HepG2 (cell line): ENCODE results near the gene TIMP4. TPM values are rescaled to one million over a fixed set of nuclear protein-coding genes. Genes with fewer than 3 reads are reported as not detected.

Experiments used
- CCDC6 ChIP-seq: sonication (generic); formaldehyde crosslinking; IDR thresholded peaks from 2 replicates; pipeline ENCODE4 v1.8.1; 2022; ENCODE audit warnings: mild to moderate bottlenecking, missing genetic modification reagents, moderate library complexity
- IRF2 ChIP-seq: IDR thresholded peaks from 2 replicates; pipeline ENCODE4 v1.6.1; 2018; ENCODE audit warnings: missing genetic modification reagents, missing compliant biosample characterization
- ZNF260 ChIP-seq: sonication (generic); formaldehyde crosslinking; IDR thresholded peaks from 2 replicates; pipeline ENCODE4 v1.4.0; 2020; ENCODE audit warnings: missing genetic modification reagents, low read depth, mild to moderate bottlenecking, borderline replicate concordance
- ZNF318 ChIP-seq: sonication (generic); formaldehyde crosslinking; IDR thresholded peaks from 2 replicates; pipeline ENCODE4 v1.4.0; 2020; ENCODE audit warnings: mild to moderate bottlenecking, missing genetic modification reagents
- polyA plus RNA-seq, 8 experiments: library from polyadenylated mRNA; depleted of rRNA in 3 of 8; stranded (reverse) in 7 of 8; unstranded in 1 of 8; fragments of >200 nt; fragmentation: Illumina TruSeq in 4 of 8; extraction: Trizol in 4 of 8; gene quantifications; 2 replicates each; pipeline versions ENCODE4 v1.2.1 to v1.2.3, GENCODE V29; 2011 to 2016; ENCODE audit warnings: low read depth in 4 of 8, missing spikeins in 1 of 8, mixed read lengths in 1 of 8; ENCODE audit not compliant: insufficient read depth in 1 of 8
- total RNA-seq, 5 experiments: library from RNA; depleted of rRNA; stranded (reverse); fragments of >200 nt; fragmentation: Illumina TruSeq; extraction: Trizol; gene quantifications; 2 replicates each; pipeline ENCODE4 v1.2.3, GENCODE V29; 2016; ENCODE audit warnings: low read depth in 1 of 5
- TF ChIP-seq, protein P1 (sequence below): IDR thresholded peaks from 2 replicates; pipeline ENCODE4 v1.6.1; 2016
- TF ChIP-seq, protein P2 (sequence below): sonication (generic); formaldehyde crosslinking; conservative IDR thresholded peaks from 2 replicates; pipeline ENCODE4 v1.4.0; 2020; ENCODE audit warnings: missing genetic modification reagents

Gene TIMP4
- total and polyA plus RNA-seq, 2 of the 13 experiments (the other 11 are each of a cell fraction or from before 2014, with no cell fraction given) = 0.05 to 0.07 TPM

DNA sequence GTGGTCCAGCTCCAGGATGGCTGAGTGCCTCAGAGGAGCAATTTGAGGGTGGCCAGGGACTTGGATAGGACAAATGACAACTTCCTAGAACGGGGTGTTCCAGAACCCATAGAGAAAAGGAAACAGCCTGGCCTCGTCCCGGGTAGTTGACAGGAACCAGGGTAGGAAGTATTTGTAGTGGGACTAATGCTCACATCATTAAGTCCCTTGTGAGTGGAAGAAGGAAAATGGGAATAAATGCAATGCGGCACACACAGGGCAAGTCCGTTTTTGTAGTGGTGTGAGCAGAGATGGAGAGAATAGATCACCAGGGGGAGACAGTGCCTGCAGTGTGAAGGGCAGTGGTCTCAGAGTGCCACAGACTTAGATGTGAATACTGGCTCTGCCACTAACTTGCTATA is 19.6 kb downstream of the TIMP4 start (continued):
- TF ChIP-seq ZNF318 (CRISPR knock-in tag) (no peak), IRF2 (CRISPR knock-in tag) (0 out of 2 replicates have a peak, but pooled peaks have one; percentile 31), CCDC6 (CRISPR knock-in tag) (no peak), ZNF260 (no peak)
- TF ChIP-seq, protein P1, sequence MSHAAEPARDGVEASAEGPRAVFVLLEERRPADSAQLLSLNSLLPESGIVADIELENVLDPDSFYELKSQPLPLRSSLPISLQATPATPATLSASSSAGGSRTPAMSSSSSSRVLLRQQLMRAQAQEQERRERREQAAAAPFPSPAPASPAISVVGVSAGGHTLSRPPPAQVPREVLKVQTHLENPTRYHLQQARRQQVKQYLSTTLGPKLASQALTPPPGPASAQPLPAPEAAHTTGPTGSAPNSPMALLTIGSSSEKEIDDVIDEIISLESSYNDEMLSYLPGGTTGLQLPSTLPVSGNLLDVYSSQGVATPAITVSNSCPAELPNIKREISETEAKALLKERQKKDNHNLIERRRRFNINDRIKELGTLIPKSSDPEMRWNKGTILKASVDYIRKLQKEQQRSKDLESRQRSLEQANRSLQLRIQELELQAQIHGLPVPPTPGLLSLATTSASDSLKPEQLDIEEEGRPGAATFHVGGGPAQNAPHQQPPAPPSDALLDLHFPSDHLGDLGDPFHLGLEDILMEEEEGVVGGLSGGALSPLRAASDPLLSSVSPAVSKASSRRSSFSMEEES (CRISPR knock-in tag) = no peak
- TF ChIP-seq, protein P2, sequence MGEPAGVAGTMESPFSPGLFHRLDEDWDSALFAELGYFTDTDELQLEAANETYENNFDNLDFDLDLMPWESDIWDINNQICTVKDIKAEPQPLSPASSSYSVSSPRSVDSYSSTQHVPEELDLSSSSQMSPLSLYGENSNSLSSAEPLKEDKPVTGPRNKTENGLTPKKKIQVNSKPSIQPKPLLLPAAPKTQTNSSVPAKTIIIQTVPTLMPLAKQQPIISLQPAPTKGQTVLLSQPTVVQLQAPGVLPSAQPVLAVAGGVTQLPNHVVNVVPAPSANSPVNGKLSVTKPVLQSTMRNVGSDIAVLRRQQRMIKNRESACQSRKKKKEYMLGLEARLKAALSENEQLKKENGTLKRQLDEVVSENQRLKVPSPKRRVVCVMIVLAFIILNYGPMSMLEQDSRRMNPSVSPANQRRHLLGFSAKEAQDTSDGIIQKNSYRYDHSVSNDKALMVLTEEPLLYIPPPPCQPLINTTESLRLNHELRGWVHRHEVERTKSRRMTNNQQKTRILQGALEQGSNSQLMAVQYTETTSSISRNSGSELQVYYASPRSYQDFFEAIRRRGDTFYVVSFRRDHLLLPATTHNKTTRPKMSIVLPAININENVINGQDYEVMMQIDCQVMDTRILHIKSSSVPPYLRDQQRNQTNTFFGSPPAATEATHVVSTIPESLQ (CRISPR knock-in tag) = no peak
